ENCODE data around the gene GPATCH8. TPM values are rescaled to one million over a fixed set of nuclear protein-coding genes. Genes with fewer than 3 reads are reported as not detected.

GPATCH8 gene
- total and polyA plus RNA-seq, 2 of the 8 experiments (the other 6 are each of a cell fraction or from before 2014, with no cell fraction given) = 20.5 to 58.1 TPM

DNA sequence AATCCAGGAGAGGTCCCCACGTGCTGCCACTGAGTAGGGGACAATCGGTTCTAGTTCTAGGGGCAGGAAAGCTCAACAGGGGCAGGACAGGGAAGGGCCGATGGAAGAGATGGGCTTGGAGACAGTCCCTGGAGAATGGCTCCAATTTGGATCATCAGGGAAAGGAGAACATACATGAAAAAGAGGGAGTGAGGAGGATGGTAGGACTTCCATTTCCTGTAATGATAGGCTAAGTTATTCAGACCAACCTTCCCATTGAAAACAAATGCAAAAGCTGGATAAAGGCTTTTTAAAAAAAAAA lies 20.4 kb upstream of the GPATCH8 start (continued):
- no peak for TF ChIP-seq RNF2 (IDR thresholded peaks at IDR 0.05; ENCODE audit: borderline replicate concordance, low read depth, low read length, missing control alignments, poor library complexity, severe bottlenecking)
- no peak for TF ChIP-seq EZH2 (IDR thresholded peaks at IDR 0.05; ENCODE audit: low read depth, low read length, severe bottlenecking)

All from H1 (cell line).